Mesodermal cell (in vitro differentiated cells): ENCODE data around the gene POLR1A.

ENCODE experiments used
- H3K27ac ChIP-seq: 2 replicates; pipeline ENCODE4 v1.7.0; 2013; ENCODE audit warnings: mild to moderate bottlenecking, low read depth, low read length, moderate library complexity; ENCODE audit not compliant: severe bottlenecking
- H3K36me3 ChIP-seq: 2 replicates; pipeline ENCODE4 v1.7.1; 2013; ENCODE audit warnings: mild to moderate bottlenecking, low read length, moderate library complexity; ENCODE audit not compliant: control insufficient read depth, insufficient read depth
- H3K4me1 ChIP-seq: one replicate; pipeline ENCODE4 v1.7.1; 2013; ENCODE audit warnings: mild to moderate bottlenecking, low read length; ENCODE audit not compliant: insufficient read depth, control insufficient read depth, poor library complexity, severe bottlenecking
- H3K4me3 ChIP-seq: 2 replicates; pipeline ENCODE4 v1.7.0; 2013; ENCODE audit warnings: low read length, control low read depth, mild to moderate bottlenecking; ENCODE audit not compliant: insufficient read depth, poor library complexity, severe bottlenecking; ENCODE audit errors: extremely low read depth
- H3K9me3 ChIP-seq: 2 replicates; pipeline ENCODE4 v1.7.1; 2013; ENCODE audit warnings: mild to moderate bottlenecking, low read length, moderate library complexity; ENCODE audit not compliant: control insufficient read depth
- WGBS, 2 experiments: methylation state at CpG; one replicate each; pipeline ENCODE4 v1.1.5; 2013; ENCODE audit warnings: missing lambda C conversion rate in 2 of 2; ENCODE audit not compliant: insufficient coverage in 2 of 2; 5-methylcytosine and 5-hydroxymethylcytosine counted together

POLR1A gene

DNA sequence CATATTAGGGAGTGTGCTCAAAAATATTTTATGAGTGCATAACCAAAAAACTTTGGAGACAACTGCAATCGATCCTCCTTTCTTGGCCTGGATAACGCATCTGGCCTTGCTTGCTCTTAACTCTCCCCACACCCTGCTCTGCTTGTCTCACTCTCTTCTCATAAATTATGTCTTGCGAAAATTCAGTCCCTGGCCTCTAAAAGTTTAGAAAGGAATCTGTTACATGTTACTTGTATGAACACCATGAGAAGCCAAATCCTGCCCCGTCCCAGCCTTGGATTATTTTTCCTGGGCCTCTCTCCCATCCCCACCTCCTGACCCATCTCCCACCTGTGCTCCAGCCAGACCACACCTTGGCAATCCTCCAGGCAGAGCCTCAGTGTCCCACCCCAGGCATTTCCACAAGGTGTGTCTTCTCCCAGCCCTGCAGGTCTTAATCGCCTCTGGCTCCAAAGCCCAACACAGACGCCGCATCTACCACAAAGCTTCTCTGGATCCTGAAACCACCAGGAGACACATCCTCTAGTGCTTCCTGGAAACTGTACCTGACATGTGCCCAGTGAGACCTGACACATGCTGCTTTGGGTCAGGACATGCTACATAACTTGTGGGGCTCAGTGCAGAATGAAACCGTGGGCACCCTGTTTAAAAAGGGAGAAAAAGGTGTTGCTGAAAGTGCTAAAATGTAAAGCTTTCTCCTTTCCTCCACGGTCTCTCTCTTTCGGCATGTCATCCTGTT, 117.3 kb downstream of the POLR1A start:
- Histone ChIP-seq H3K36me3 (no peaks in the 10 kb centered on the region), H3K9me3 (no peaks in the 10 kb centered on the region), H3K4me3 (no peak overlapping the region), H3K4me1 (no peaks in the 10 kb centered on the region), H3K27ac (no peak overlapping the region)
- WGBS, 2 experiments, result 94 to 95% methylated on average over 9 of the region's 10 CpGs

DNA sequence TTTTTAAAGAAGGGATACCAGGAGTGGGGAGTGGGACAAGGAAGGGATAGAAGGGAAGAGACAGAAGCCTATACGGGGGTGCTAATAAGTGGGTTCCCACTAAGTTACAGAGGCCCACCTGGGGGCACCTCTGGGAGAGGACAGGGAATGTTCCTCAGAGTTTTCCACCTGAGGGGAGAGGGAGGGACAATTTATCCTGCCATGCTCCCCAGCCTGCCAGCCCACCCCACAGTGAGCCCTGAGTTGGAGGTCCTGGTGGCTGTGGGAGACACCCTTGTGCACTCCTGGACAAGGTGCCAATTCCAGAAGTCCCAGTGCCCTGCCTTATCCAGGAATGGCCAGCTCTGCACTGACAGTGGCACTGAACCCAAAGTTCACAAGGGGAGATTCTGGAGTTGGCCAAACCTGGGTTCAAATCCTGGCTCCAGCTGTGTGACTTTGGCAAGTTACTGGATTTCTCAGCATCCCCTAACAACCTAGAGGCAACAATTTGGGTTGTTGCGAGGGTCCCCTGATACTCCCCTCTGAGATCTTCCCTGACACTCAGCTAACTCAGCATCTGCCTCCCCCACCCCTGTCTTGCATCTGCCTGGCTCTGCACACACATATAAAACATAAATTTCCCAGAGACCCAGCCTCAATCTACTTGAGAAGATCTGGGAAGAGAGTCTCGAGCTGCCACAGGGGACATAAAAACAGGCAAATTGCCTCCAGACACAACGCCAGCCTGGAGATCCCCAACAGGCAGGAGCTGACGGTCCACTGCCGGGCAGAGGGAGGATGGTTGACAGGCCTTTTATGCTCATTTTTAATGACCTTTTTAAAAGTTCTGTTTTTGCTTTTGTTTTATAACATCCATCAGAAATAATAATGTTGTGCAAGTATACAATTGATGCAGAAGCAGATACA, 118.2 kb downstream of the POLR1A start:
- Histone ChIP-seq H3K36me3 (no peaks in the 10 kb centered on the region), H3K4me1 (no peaks in the 10 kb centered on the region), H3K27ac (no peak overlapping the region), H3K4me3 (no peak overlapping the region), H3K9me3 (no peaks in the 10 kb centered on the region)
- WGBS, 2 experiments, result 83 to 100% methylated on average over 2 to 4 of the region's 6 CpGs

DNA sequence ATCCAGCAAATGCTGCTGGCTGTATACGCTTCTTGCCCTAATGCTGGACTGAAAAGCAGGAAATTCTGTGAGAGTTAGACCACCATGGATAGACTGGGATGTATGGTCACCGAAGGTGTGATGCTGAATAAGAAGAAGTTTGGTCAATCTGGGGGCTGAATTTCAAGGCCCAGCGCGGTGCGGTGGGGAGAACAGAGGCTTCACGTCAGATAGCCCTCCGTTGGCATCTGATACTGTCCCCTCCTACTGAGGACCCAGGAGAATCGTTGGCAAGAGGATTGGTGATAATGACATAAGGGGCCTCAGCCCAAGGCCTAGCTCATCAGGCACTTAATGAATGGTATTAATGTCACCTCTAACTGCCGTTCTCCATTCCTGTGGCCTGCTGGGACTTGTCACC, 119.6 kb downstream of the POLR1A start:
- WGBS, 2 experiments, result 92 to 94% methylated on average over 9 of the region's 9 CpGs
- Histone ChIP-seq H3K4me1 (no peaks in the 10 kb centered on the region), H3K36me3 (no peaks in the 10 kb centered on the region), H3K27ac (no peak overlapping the region), H3K9me3 (no peaks in the 10 kb centered on the region), H3K4me3 (no peak overlapping the region)

DNA sequence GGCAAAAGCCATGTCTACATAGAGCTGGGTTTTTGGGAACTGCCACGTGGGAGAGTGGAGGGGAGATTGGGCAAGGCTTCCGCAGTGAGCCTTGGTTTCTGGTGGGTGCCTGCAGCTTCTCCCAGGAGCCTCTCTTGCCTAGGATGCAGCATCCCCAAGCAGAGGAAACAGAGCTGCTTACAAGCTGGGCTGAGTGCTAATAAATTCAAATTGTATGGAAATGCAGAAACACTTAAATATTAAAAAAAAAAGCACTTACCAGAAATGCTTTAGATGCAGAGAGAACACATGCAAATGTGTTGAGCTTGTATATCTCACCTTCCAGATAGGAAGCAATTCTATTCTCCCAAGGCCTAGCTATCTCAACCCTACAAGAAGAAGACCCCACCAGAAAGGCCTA, 120.9 kb downstream of the POLR1A start:
- Histone ChIP-seq H3K4me1 (no peaks in the 10 kb centered on the region), H3K4me3 (no peak overlapping the region), H3K36me3 (no peaks in the 10 kb centered on the region), H3K27ac (no peak overlapping the region), H3K9me3 (no peaks in the 10 kb centered on the region)
- WGBS, 2 experiments, result 83 to 94% methylated on average over 2 of the region's 2 CpGs

DNA sequence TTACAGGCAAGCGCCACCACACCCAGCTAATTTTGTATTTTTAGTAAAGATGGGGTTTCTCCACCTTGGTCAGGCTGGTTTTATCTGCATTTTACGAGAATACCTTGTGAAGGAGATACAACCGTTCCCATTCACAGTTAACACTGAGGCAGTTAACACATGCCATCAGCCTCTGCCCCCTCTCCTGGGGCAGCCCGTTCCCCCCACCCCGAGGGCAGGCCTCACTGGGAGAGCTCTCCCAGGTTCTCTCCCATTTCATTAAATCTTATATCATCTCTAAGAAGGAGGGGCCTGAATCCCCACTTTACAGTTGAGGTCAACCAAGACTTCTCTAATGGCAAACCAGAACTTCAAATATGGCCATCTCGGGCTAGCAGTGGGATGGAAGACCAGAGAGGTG, 121.9 kb downstream of the POLR1A start:
- Histone ChIP-seq H3K27ac (no peak overlapping the region), H3K4me3 (no peak overlapping the region), H3K9me3 (no peaks in the 10 kb centered on the region), H3K4me1 (no peaks in the 10 kb centered on the region), H3K36me3 (no peaks in the 10 kb centered on the region)
- 90 to 100% methylated on average over 2 to 5 of the region's 6 CpGs for WGBS, 2 experiments

DNA sequence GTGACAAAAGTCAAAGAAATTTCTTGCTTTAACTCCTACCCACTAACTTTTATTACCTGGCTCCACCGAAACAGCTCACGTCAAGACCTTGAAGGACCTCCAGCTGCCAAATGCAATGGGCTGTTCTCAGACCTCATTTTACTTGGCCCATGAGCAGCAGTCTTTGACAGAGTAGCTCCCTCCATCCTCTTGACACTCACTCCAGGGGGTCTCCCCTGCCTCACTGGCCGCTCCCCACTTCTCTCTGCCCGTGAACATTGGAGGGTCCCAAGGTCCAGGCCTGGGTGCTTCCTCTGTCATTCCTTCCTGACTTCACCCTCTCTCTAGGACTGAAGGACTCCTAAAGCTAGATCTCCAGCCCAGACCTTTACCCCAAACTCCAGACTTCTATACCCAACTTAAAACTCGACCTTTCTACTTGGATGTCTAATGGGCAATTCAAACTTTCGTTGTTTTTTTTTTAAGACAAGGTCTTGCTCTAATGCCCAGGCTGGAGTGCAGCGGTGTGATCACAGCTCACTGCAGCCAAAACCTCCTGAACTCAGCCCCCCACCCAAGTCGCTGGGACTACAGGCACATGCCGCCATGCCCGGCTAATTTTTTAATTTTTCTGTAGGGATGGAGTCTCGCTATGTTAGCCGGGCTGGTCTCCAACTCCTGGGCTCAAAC, 124.0 kb downstream of the POLR1A start:
- no peak overlapping the region for H3K4me3 ChIP-seq
- 89 to 92% methylated on average over 9 to 11 of the region's 12 CpGs for WGBS, 2 experiments

DNA sequence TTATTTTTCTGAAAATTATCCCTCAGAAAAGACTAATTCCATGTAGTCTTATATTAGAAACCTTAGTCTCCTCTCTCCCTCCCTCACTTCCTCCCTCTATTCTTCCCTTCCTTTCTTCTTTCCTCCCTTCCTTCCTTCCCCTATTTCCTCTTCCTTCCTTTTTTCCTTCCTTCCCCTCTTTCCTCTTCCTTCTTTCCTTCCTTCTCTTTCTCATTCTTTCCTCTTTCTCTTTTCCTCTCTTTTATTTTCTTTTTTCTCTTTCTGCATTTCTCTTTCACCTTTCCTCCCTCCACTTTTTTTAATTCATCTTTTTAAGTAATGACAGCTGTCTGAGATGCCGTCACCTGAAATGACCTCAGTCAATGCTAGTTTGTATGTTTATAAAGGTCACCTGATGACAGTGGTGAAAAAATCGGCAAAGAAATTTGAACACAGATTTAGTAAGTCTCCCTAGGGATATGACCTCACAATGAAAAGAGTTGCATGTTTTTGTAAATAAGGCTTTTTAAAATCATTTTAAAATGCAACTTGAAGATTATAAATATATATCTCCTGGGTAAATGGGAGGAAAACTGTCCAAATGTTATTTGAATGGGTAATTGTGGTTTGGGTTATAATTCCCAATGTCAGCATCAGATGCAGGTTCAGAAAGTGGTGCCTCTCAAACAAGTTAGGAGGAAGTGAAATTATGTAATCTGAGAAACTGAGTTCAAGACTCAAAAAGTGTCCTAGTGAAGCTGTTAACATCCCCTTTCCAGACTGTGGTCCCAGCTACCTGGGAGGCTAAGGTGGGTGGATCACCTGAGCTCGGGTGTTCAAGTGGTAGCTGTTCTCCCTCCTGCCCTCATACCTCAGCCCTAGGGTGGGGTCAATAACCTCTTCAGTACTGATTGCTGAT, 126.6 kb downstream of the POLR1A start:
- H3K4me3 ChIP-seq, result no peak overlapping the region
- H3K9me3 ChIP-seq, result no peaks in the 10 kb centered on the region
- WGBS, 2 experiments, result 91 to 100% methylated on average over 2 to 3 of the region's 3 CpGs

More for the DNA sequence above, 124.0 kb downstream of the POLR1A start:
- Histone ChIP-seq H3K36me3 (no peaks in the 10 kb centered on the region), H3K4me1 (no peaks in the 10 kb centered on the region), H3K27ac (no peak overlapping the region), H3K9me3 (no peaks in the 10 kb centered on the region)

DNA sequence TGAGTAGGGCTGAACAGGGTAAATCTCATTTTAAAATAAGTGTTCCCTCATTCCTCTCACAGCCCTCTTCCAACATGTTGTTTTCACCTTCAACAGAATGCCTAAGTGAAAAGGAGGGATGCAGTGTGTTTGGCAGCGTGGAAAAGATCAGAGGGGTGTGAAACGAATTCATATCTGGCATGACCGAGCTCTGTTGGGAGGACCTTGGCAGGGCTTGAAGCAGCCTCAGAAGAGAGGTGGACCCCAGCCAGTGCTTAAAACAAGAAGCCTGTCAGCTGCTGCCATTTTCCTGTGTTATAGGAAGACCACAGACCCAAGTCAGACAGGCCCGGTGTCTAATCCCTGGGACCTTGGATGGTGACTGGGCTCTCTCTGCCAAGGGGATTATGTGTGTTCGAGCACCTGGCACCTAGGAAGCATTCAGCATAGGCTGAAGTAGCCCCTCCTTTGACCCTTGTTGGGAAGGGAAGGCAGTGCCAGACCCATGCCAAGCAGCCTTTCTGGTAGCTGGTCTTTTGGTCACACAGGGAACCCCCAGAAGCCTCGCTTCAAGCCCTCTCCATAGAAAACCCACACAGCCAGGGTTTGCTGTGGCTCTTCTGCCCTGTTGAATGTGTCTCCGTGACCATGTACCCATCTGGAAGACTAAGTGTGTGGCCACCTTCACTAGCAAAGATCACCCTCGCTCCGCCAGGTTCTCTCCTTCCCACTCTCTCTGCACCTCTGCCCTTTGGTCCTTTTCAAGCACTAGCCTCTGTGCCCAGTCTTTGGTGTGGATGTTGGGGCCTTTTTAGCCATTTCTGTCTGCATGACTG, 129.4 kb downstream of the POLR1A start:
- Histone ChIP-seq H3K9me3 (peaks cover 15% of the 10 kb centered on the region), H3K36me3 (no peaks in the 10 kb centered on the region)
- WGBS, 2 experiments, result 84 to 92% methylated on average over 4 to 7 of the region's 9 CpGs

More for the DNA sequence above, 126.6 kb downstream of the POLR1A start:
- Histone ChIP-seq H3K4me1 (no peaks in the 10 kb centered on the region), H3K36me3 (no peaks in the 10 kb centered on the region), H3K27ac (no peak overlapping the region)

DNA sequence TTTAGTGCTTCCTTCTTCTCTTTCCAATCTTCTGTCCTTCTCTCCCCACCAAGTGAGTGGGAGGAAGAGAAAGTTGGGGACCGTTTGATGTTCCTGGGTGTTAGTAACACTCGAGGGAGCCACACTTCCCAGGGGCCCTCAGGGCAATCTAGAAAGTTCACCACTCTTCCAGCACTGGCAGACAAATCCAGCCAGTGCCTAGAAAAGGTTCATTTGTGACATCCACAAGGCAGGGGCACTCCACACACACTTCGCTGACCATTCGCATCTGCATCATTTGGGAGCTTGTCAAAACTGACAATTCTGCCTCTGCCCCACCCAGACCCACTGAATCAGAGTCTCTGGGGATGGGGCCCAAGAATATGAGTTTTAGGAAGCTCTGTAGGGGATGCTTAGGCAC, 130.1 kb downstream of the POLR1A start:
- no peak overlapping the region for H3K27ac ChIP-seq
- no peak overlapping the region for H3K4me3 ChIP-seq
- no peaks in the 10 kb centered on the region for H3K36me3 ChIP-seq
- peaks cover 18% of the 10 kb centered on the region for H3K9me3 ChIP-seq
- no peaks in the 10 kb centered on the region for H3K4me1 ChIP-seq
- 70% methylated on average over 2 of the region's 4 CpGs; no CpG with 5 or more reads in 1 of the 2 experiments for WGBS, 2 experiments

More for the DNA sequence above, 129.4 kb downstream of the POLR1A start:
- Histone ChIP-seq H3K4me1 (no peaks in the 10 kb centered on the region), H3K4me3 (no peak overlapping the region), H3K27ac (no peak overlapping the region)
